ENCODE results near the gene SLX4. TPM values are rescaled to one million over a fixed set of nuclear protein-coding genes. Genes with fewer than 3 reads are reported as not detected.

The SLX4 gene
- total RNA-seq, 4 donors from 2014 or later = 1.4 to 5.6 (median 3.2) TPM

DNA sequence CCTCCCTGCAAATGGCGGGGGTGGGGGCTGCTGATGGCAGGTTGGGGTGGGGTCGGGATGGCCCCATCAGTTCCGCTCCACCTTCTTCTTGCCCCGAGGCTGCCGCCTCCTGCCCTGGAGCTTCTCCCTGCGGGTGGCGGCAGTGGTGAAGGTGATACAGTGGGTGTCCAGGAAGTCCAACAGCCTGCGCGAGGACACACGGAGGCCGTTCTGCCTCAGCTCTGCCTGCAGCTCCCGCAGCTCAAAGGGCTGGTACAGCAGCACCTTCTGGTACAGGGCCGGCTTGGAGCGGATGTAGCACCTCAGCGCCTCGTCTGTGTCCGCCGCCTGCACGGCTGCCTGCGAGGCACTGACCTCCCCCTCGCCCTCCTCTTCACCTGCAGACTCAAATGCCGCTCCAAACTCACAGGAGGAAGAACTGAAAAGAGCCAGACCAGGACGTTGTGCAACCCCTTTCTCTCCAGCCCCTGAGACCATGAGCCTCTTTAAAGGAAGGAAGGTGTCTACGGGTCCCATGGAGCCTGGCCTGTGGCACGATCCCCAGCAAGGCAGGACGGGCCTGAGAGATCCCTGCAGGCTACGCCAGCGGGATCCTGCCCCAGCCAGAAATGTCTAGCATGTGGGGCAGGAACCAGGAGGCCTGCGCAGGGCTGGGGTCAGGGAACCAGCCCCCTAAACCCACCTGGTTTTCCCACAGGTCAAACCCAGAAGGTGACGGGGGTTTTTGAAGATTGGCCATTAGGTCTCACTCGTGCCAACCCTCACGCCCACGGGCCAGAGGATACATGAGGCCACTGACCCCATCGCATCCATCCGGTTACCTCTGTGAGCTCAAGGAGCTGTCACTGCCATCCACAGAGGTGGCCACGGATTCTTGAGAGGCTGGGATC lies 28.9 kb downstream of the SLX4 start:
- H3K4me3 ChIP-seq = no peak overlapping the region
- no peaks in the 10 kb centered on the region for H3K4me1 ChIP-seq
- no peak for ATAC-seq
- no peak overlapping the region for H3K27ac ChIP-seq
- 91 to 94% methylated on average over 6 to 11 of the region's 36 CpGs for WGBS, 2 donors (ENCODE audit: low coverage in 1 of 2)
- TF ChIP-seq EP300 (IDR thresholded peaks at IDR 0.05) (no peak), POLR2A (IDR thresholded peaks at IDR 0.05) (no peak), POLR2AphosphoS5 (IDR thresholded peaks at IDR 0.05) (no peak), CTCF (IDR thresholded peaks at IDR 0.05) (no peak)
- H3K36me3 ChIP-seq = peaks cover 0 to 40% of the 10 kb centered on the region in 2 donors
- H3K9me3 ChIP-seq = no peaks in the 10 kb centered on the region
- H3K27me3 ChIP-seq = peaks cover 29% of the 10 kb centered on the region

DNA sequence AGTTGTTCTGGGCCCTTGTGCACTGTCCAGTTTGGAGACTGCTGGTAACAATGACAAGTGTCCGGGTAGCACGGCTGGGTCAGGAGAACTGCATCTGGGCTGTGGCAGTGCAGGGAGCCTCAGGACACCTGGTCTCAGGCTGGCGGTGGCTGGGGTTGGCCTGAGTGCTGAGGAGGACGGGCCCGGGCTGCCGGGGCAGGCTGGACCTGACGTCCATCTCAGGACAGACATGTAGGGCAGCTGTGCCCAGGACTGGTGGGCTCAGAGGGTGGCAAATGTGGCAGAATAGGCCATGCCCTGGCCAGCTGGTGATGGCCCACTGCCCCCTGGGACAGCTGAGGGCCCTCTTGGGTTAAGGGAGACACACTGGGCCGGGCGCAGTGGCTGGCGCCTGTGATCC lies 30.0 kb downstream of the SLX4 start:
- WGBS, 2 donors (ENCODE audit: low coverage in 1 of 2) = 90% methylated on average over 2 of the region's 10 CpGs; no CpG with 5 or more reads in 1 of the 2 donors
- no peak for ATAC-seq
- Histone ChIP-seq H3K4me1 (no peaks in the 10 kb centered on the region), H3K4me3 (no peak overlapping the region), H3K9me3 (no peaks in the 10 kb centered on the region), H3K27me3 (peaks cover 37% of the 10 kb centered on the region), H3K36me3 (peaks cover 0 to 38% of the 10 kb centered on the region in 2 donors), H3K27ac (no peak overlapping the region)
- no peak for TF ChIP-seq POLR2AphosphoS5 (IDR thresholded peaks at IDR 0.05)

- Histone ChIP-seq H3K27ac (no peak overlapping the region), H3K9me3 (no peaks in the 10 kb centered on the region), H3K4me1 (no peaks in the 10 kb centered on the region), H3K4me3 (no peak overlapping the region), H3K36me3 (peaks cover 0 to 38% of the 10 kb centered on the region in 2 donors), H3K27me3 (peaks cover 37% of the 10 kb centered on the region)
- no CpG with 5 or more reads among the region's 8 CpGs for WGBS, 2 donors (ENCODE audit: low coverage in 1 of 2)
- no peak for TF ChIP-seq POLR2AphosphoS5 (IDR thresholded peaks at IDR 0.05)
- no peak for TF ChIP-seq CTCF (IDR thresholded peaks at IDR 0.05)
- no peak for TF ChIP-seq POLR2A (IDR thresholded peaks at IDR 0.05)
- TF ChIP-seq EP300 (IDR thresholded peaks at IDR 0.05) = no peak
- no peak for ATAC-seq
Measured at GRCh38 chr16:3580686-3581085, 30.7 kb downstream of the SLX4 start.

GRCh38 chr16:3580251-3580651 lies 31.2 kb downstream of the SLX4 start:
- H3K36me3 ChIP-seq = peaks cover 0 to 38% of the 10 kb centered on the region in 2 donors
- no CpG with 5 or more reads among the region's 11 CpGs for WGBS, 2 donors (ENCODE audit: low coverage in 1 of 2)
- no peaks in the 10 kb centered on the region for H3K9me3 ChIP-seq
- H3K27me3 ChIP-seq = peaks cover 37% of the 10 kb centered on the region
- H3K4me3 ChIP-seq = no peak overlapping the region
- ATAC-seq = no peak
- no peak overlapping the region for H3K27ac ChIP-seq
- no peaks in the 10 kb centered on the region for H3K4me1 ChIP-seq
- TF ChIP-seq POLR2AphosphoS5 (IDR thresholded peaks at IDR 0.05) (no peak), EP300 (IDR thresholded peaks at IDR 0.05) (no peak), CTCF (IDR thresholded peaks at IDR 0.05) (no peak), POLR2A (IDR thresholded peaks at IDR 0.05) (no peak)

GRCh38 chr16:3579776-3580175 lies 31.6 kb downstream of the SLX4 start:
- Histone ChIP-seq H3K27ac (no peak overlapping the region), H3K4me1 (no peaks in the 10 kb centered on the region), H3K36me3 (peaks cover 0 to 38% of the 10 kb centered on the region in 2 donors), H3K27me3 (peaks cover 37% of the 10 kb centered on the region), H3K4me3 (no peak overlapping the region), H3K9me3 (no peaks in the 10 kb centered on the region)
- TF ChIP-seq POLR2AphosphoS5 (IDR thresholded peaks at IDR 0.05) (no peak), CTCF (IDR thresholded peaks at IDR 0.05) (no peak), POLR2A (IDR thresholded peaks at IDR 0.05) (no peak), EP300 (IDR thresholded peaks at IDR 0.05) (no peak)
- no peak for ATAC-seq
- 92% methylated on average over 4 of the region's 7 CpGs; no CpG with 5 or more reads in 1 of the 2 donors for WGBS, 2 donors (ENCODE audit: low coverage in 1 of 2)

Data from gastroesophageal sphincter (tissue), 4 donors.